ENCODE measurements around the gene HRH1. TPM values are rescaled to one million over a fixed set of nuclear protein-coding genes. Genes with fewer than 3 reads are reported as not detected.

The HRH1 gene
- total RNA-seq, 2 donors from 2014 or later: 7.2 to 20.4 TPM

DNA sequence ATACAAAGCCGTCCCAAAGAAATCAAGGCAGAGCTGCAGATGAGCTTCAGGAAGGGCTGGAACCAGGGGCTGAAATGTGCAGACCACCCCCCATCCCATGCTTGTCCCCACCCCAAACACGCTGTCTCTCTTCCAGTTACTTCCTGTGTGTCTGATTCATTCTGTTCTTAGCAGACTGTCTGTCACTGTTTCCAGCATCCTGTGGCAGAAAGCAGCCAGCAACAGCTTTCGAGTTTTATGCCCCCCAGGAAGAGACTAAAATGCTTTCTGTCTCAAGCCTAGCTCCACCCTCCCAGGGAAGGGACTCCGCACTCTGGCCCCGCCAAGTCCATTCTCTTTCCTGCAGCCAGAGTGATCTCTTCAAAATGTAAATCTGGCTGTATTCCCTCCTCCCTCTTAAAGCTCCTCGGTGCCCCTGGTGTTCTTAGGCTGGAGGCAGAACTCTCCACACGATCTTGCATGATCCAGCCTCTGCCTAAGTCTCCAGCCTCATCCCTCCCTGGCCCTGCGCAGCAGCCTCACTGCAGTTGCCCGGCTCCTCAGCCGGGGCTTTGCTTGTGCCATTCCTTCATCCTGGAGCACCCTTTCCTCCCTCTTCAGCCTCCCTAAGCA lies 41.5 kb downstream of the HRH1 start:
- Histone ChIP-seq H3K9ac (ENCODE audit: low read depth in 2 of 2, low read length in 2 of 2) (no peak overlapping the region), H3K27me3 (no peaks in the 10 kb centered on the region), H3K4me1 (no peaks in the 10 kb centered on the region), H3K9me3 (no peaks in the 10 kb centered on the region), H3K4me3 (no peak overlapping the region), H3K36me3 (no peaks in the 10 kb centered on the region), H3K27ac (no peak overlapping the region)
- TF ChIP-seq, protein P1, sequence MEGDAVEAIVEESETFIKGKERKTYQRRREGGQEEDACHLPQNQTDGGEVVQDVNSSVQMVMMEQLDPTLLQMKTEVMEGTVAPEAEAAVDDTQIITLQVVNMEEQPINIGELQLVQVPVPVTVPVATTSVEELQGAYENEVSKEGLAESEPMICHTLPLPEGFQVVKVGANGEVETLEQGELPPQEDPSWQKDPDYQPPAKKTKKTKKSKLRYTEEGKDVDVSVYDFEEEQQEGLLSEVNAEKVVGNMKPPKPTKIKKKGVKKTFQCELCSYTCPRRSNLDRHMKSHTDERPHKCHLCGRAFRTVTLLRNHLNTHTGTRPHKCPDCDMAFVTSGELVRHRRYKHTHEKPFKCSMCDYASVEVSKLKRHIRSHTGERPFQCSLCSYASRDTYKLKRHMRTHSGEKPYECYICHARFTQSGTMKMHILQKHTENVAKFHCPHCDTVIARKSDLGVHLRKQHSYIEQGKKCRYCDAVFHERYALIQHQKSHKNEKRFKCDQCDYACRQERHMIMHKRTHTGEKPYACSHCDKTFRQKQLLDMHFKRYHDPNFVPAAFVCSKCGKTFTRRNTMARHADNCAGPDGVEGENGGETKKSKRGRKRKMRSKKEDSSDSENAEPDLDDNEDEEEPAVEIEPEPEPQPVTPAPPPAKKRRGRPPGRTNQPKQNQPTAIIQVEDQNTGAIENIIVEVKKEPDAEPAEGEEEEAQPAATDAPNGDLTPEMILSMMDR (IDR thresholded peaks at IDR 0.05): no peak
- intact Hi-C loops (cut with DNase I): no loop called here
- no peak for DNase-seq

DNA sequence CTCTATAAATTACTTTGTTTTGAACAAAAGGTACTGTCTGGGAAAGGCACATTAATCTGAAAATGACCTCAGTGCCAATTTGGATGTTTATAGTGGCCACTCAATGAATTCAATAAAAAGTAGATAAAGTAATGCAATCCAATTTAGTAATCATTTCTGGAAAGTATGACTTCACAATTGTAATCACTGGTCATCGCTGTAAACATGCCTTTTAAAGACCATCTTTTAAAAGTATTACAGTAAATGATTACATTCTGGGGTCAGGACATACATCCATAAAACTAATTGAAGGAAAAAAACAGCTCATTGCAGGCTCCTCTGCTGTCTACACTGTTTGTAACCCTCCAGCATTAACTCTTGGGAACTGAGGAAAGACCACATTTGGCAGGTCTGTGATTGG lies 43.2 kb downstream of the HRH1 start:
- no peaks in the 10 kb centered on the region for H3K4me1 ChIP-seq
- H3K9ac ChIP-seq (ENCODE audit: low read depth in 2 of 2, low read length in 2 of 2): no peak overlapping the region
- no peaks in the 10 kb centered on the region for H3K9me3 ChIP-seq
- H3K27me3 ChIP-seq: no peaks in the 10 kb centered on the region
- DNase-seq: no peak
- no peak overlapping the region for H3K27ac ChIP-seq
- intact Hi-C loops (cut with DNase I): no loop called here
- no peak overlapping the region for H3K4me3 ChIP-seq
- TF ChIP-seq, protein P1 (IDR thresholded peaks at IDR 0.05): no peak
- no peaks in the 10 kb centered on the region for H3K36me3 ChIP-seq

DNA sequence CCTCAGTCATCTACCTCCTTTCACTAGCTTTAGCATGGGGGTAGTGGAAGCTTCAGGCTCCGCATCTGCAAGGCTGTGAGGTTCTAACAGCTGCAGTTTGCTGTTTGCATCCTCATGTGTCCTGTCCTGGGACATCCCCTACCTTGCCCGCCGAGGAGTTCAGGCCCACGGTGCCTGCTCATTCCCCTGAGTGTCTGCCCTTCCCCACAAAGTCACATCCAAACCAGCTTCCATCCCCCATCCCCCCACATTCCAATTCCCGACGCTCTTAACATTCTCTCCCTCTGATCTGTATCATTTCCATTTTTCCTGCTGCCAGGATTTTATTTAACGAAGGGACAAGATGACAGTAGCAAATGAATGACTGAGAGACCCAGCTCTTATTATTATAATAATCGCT lies 43.8 kb downstream of the HRH1 start:
- H3K9me3 ChIP-seq: no peaks in the 10 kb centered on the region
- no peaks in the 10 kb centered on the region for H3K36me3 ChIP-seq
- TF ChIP-seq, protein P1 (IDR thresholded peaks at IDR 0.05): no peak
- no peak for DNase-seq
- no peaks in the 10 kb centered on the region for H3K4me1 ChIP-seq
- H3K27ac ChIP-seq: no peak overlapping the region
- intact Hi-C loops (cut with DNase I): no loop called here
- no peaks in the 10 kb centered on the region for H3K27me3 ChIP-seq
- no peak overlapping the region for H3K9ac ChIP-seq (ENCODE audit: low read depth in 2 of 2, low read length in 2 of 2)
- H3K4me3 ChIP-seq: no peak overlapping the region

DNA sequence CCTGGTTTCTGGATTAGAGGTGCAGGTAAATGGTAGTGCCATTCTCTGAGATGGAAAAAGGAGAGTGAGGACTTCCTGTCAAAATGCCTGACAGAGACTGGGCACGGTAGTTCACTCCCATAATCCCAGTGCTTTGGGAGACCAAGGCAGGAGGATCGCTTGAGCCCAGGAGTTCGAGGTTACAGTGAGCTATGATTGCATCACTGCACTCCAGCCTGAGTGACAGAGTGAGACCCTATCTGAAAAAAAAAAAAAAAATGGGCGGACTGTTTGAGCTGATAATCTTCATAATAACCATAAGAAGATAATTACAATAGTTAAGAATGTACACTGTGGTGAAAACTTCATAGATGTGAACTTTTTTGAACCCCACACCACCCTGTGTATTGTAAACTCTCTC lies 44.2 kb downstream of the HRH1 start:
- DNase-seq: no peak
- H3K27ac ChIP-seq: no peak overlapping the region
- no peak overlapping the region for H3K9ac ChIP-seq (ENCODE audit: low read depth in 2 of 2, low read length in 2 of 2)
- H3K36me3 ChIP-seq: no peaks in the 10 kb centered on the region
- H3K4me3 ChIP-seq: no peak overlapping the region
- H3K9me3 ChIP-seq: no peaks in the 10 kb centered on the region
- intact Hi-C loops (cut with DNase I): no loop called here
- no peaks in the 10 kb centered on the region for H3K27me3 ChIP-seq
- TF ChIP-seq, protein P1 (IDR thresholded peaks at IDR 0.05): no peak
- H3K4me1 ChIP-seq: no peaks in the 10 kb centered on the region

DNA sequence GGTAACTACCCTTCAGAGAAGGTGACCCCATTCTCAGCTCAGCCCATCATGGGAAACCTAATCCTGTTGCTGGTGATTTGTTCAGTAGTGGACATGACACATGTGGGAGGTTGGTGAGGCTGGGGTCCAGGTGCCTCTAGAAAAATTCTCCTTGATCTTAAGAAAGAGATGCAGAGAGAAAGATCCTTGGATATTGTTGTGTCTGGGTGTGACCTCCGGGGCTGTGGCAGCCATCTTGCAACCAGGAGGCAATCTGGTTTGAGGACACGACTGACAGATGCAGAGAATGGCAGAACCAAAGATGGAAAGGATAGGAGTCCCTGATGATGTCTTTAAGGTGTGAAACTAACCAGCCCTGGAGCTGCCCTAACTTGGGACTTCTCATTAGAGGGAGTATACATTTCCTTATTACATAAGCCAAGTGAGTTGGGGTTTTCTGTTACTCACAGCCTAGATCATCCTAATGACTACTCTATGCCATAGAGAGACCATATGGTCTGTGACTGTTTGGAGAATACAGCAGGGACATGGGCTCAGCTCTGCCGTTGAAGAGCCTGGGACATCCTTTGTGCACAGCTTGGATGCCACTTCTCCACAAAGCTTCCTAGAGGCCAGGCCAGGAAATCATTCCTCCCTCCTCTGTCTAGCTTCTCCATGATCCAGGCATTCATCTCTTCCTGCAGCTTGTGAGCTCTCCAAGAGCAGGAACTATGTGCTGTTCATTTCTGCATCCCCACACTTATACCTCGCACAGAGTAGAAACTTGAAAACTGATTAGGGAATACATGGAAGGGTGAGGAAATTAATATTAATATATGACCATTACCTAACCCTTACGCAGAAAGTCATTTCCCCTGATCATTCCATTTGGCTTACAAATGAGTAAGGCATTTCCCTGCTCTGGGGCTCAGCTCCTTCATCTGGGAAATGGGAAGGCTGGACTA lies 45.9 kb downstream of the HRH1 start:
- Histone ChIP-seq H3K27me3 (no peaks in the 10 kb centered on the region), H3K9ac (ENCODE audit: low read depth in 2 of 2, low read length in 2 of 2) (no peak overlapping the region), H3K36me3 (no peaks in the 10 kb centered on the region), H3K9me3 (no peaks in the 10 kb centered on the region), H3K4me3 (no peak overlapping the region), H3K27ac (no peak overlapping the region), H3K4me1 (no peaks in the 10 kb centered on the region)
- intact Hi-C loops (cut with DNase I): no loop called here
- DNase-seq: no peak
- TF ChIP-seq, protein P1 (IDR thresholded peaks at IDR 0.05): no peak
